ENCODE data around the gene GTPBP4. TPM values are rescaled to one million over a fixed set of nuclear protein-coding genes. Genes with fewer than 3 reads are reported as not detected.
A peak's percentile ranks its signal among the peaks of the same experiment; 100 is the strongest.

Gene GTPBP4
- total RNA-seq, 2 donors from 2014 or later = 15.6 to 39.9 TPM

DNA sequence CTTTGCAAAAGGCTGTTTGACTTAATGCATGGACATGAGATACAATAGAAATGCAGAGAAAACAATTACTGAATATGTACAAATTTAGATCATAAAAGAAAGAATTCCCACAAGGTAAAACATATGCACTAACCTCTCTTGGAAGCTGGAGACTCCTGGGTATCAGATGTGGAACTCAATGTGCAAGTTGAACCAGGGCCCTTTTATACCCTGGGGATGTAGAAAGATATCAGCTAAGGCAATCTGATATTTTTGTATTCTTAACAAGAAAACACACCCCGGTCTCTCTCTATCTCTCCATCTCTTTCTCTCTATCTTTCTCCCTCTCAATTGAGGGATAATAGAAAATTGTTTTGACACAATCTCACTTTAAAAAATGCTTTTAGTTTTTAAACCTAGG lies 37.4 kb downstream of the GTPBP4 start, which contains the start of gene IDI2:
Gene IDI2 (minus strand): TSS at position 177 of the 400 bp plus-strand sequence. CDS start 1,136 bp downstream, outside the sequence.
- Histone ChIP-seq H3K4me3 (no peak within 1 kb of the TSS), H3K4me1 (replicated peaks) (no peaks in the 10 kb centered on the region), H3K27me3 (replicated peaks; ENCODE audit: insufficient read depth) (no peaks in the 10 kb centered on the region), H3K27ac (no peak within 1 kb of the TSS), H3K9me3 (no peaks in the 10 kb centered on the region), H3K36me3 (no peaks in the 10 kb centered on the region)
- TF ChIP-seq, protein P1, sequence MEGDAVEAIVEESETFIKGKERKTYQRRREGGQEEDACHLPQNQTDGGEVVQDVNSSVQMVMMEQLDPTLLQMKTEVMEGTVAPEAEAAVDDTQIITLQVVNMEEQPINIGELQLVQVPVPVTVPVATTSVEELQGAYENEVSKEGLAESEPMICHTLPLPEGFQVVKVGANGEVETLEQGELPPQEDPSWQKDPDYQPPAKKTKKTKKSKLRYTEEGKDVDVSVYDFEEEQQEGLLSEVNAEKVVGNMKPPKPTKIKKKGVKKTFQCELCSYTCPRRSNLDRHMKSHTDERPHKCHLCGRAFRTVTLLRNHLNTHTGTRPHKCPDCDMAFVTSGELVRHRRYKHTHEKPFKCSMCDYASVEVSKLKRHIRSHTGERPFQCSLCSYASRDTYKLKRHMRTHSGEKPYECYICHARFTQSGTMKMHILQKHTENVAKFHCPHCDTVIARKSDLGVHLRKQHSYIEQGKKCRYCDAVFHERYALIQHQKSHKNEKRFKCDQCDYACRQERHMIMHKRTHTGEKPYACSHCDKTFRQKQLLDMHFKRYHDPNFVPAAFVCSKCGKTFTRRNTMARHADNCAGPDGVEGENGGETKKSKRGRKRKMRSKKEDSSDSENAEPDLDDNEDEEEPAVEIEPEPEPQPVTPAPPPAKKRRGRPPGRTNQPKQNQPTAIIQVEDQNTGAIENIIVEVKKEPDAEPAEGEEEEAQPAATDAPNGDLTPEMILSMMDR (IDR thresholded peaks at IDR 0.05) = no peak
- TF ChIP-seq POLR2A (IDR thresholded peaks at IDR 0.05) = no peak
- TF ChIP-seq POLR2AphosphoS5 (IDR thresholded peaks at IDR 0.05) = no peak
- DNase-seq (ENCODE audit: low spot score) = no peak
- WGBS = 52% methylated on average over 1 of the region's 1 CpG
- intact Hi-C loops (cut with DNase I) = no loop called here

DNA sequence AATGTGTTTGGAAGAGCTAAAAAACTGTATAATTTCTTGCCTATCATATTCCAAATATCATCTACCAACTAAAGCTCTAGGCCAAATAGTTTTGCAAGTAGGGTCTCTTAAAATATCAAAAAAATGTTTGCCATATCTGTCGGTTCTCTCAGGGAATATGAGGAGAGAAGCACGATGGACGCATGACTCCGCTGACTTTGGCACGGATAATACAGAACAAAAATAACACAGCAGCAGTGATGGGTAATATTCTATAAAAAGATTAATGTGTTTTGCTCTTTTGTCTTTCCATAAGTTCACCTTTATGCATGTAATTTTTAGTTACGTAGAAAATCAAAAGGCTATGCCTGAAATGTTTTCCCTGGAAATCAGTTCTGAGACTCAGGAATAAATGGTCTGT lies 38.3 kb downstream of the GTPBP4 start:
- no peak overlapping the region for H3K4me3 ChIP-seq
- no peaks in the 10 kb centered on the region for H3K9me3 ChIP-seq
- H3K4me1 ChIP-seq (replicated peaks) = no peaks in the 10 kb centered on the region
- no peak for DNase-seq (ENCODE audit: low spot score)
- H3K27me3 ChIP-seq (replicated peaks; ENCODE audit: insufficient read depth) = no peaks in the 10 kb centered on the region
- TF ChIP-seq, protein P1 (IDR thresholded peaks at IDR 0.05) = no peak
- TF ChIP-seq POLR2AphosphoS5 (IDR thresholded peaks at IDR 0.05) (no peak), POLR2A (IDR thresholded peaks at IDR 0.05) (no peak)
- intact Hi-C loops (cut with DNase I) = no loop called here
- WGBS = 96% methylated on average over 6 of the region's 6 CpGs
- no peak overlapping the region for H3K27ac ChIP-seq
- H3K36me3 ChIP-seq = no peaks in the 10 kb centered on the region

DNA sequence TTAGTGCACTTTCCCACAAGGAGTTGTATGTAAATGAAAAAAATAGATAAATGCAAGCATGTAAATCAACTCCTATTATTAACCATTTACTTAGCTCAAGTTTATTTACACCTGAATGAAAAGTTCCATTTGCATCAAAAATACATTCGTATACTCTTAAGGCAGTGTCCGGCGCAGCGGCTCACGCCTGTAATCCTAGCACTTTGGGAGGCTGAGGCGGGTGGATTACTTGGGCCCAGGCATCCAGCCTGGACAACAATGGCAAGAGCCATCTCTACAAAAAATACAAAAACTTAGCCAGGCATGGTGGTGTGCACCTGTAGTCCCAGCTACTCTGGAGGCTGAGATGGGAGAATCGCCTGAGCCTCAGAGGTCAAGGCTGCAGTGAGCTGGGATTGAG lies 41.6 kb downstream of the GTPBP4 start:
- intact Hi-C loops (cut with DNase I) = no loop called here
- H3K27me3 ChIP-seq (replicated peaks; ENCODE audit: insufficient read depth) = no peaks in the 10 kb centered on the region
- no peaks in the 10 kb centered on the region for H3K36me3 ChIP-seq
- no peak for TF ChIP-seq POLR2A (IDR thresholded peaks at IDR 0.05)
- TF ChIP-seq, protein P1 (IDR thresholded peaks at IDR 0.05) = no peak
- no peak for TF ChIP-seq POLR2AphosphoS5 (IDR thresholded peaks at IDR 0.05)
- H3K27ac ChIP-seq = no peak overlapping the region
- peaks cover 5% of the 10 kb centered on the region for H3K4me1 ChIP-seq (replicated peaks)
- 97% methylated on average over 7 of the region's 7 CpGs for WGBS
- no peak for DNase-seq (ENCODE audit: low spot score)
- H3K4me3 ChIP-seq = no peak overlapping the region
- no peaks in the 10 kb centered on the region for H3K9me3 ChIP-seq

DNA sequence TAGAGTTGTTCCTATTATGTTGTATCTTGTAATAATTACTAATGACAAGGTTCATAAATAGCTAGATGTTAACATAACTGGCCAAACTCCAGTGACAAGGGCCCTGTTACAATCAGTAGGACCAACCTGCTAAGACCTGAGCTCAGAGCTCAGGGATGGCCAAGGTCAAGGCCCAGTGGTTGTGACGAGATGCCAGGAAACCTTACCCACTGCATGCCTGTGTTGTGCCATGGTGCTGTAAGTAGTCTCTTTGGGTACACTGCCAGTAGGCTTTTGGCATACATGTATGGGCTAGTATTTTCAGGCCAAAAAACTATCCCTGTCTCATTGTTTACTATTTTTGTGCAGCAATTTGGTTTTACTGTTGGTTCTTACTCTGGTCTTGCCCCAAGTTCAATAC lies 45.4 kb downstream of the GTPBP4 start:
- H3K27ac ChIP-seq = no peak overlapping the region
- intact Hi-C loops (cut with DNase I) = no loop called here
- DNase-seq (ENCODE audit: low spot score) = no peak
- H3K9me3 ChIP-seq = no peaks in the 10 kb centered on the region
- H3K36me3 ChIP-seq = no peaks in the 10 kb centered on the region
- TF ChIP-seq POLR2A (IDR thresholded peaks at IDR 0.05) (no peak), POLR2AphosphoS5 (IDR thresholded peaks at IDR 0.05) (no peak)
- TF ChIP-seq, protein P1 (IDR thresholded peaks at IDR 0.05) = no peak
- WGBS = 87% methylated on average over 1 of the region's 1 CpG
- H3K4me3 ChIP-seq = no peak overlapping the region
- H3K4me1 ChIP-seq (replicated peaks) = peaks cover 13% of the 10 kb centered on the region
- no peaks in the 10 kb centered on the region for H3K27me3 ChIP-seq (replicated peaks; ENCODE audit: insufficient read depth)

DNA sequence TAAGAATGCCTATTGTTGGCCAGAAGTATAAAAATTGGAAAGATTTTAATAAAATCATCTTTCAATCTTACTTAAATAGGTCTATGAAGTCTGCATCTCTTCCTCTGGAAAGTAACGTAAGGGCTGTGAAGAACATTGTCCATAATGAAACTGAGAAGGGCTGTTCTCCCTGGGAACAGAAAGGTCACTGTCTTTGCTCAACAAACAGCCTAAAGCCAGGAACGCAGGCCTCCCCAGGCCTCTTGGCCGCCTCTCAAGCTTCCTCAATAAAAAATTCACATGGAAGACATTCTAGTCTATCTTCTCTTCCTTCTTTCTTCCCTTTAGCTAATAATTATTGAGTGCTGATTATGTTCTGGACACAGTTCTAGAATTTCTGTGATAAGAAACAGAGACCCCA lies 46.5 kb downstream of the GTPBP4 start:
- peaks cover 13% of the 10 kb centered on the region for H3K4me1 ChIP-seq (replicated peaks)
- H3K36me3 ChIP-seq = no peaks in the 10 kb centered on the region
- no peak overlapping the region for H3K4me3 ChIP-seq
- DNase-seq (ENCODE audit: low spot score) = peak; percentile 49
- no peaks in the 10 kb centered on the region for H3K27me3 ChIP-seq (replicated peaks; ENCODE audit: insufficient read depth)
- 27% methylated on average over 3 of the region's 3 CpGs for WGBS
- no peaks in the 10 kb centered on the region for H3K9me3 ChIP-seq
- intact Hi-C loops (cut with DNase I) = no loop called here
- peak; percentile 65 for TF ChIP-seq POLR2AphosphoS5 (IDR thresholded peaks at IDR 0.05)
- TF ChIP-seq, protein P1 (IDR thresholded peaks at IDR 0.05) = no peak
- H3K27ac ChIP-seq = peak overlapping the region; percentile 52 to 70

Data from prostate gland (tissue), 2 donors.